K562 (cell line): ENCODE data around the gene TFB2M. TPM values are rescaled to one million over a fixed set of nuclear protein-coding genes. Genes with fewer than 3 reads are reported as not detected.

Source experiments
- ARID2 ChIP-seq: fragments of 450-650 bp; IDR thresholded peaks from 2 replicates; pipeline ENCODE4 v1.6.1; 2017; ENCODE audit warnings: antibody characterized with exemption, mild to moderate bottlenecking
- ARNT ChIP-seq, 2 experiments: fragments of 450-650 bp; IDR thresholded peaks; 2 replicates each; pipeline ENCODE4 v1.6.1; 2016; ENCODE audit warnings: mild to moderate bottlenecking in 1 of 2
- CC2D1A ChIP-seq: fragments of 450-650 bp; IDR thresholded peaks from 2 replicates; pipeline ENCODE4 v1.6.1; 2017; ENCODE audit warnings: mild to moderate bottlenecking
- CGGBP1 ChIP-seq: fragments of 250-450 bp; sonication (Bioruptor Pico); IDR thresholded peaks from 2 replicates; pipeline ENCODE4 v1.9.0; 2021; ENCODE audit warnings: mild to moderate bottlenecking
- CUX1 ChIP-seq: fragments of 200-800 bp; sonication (Bioruptor generic); IDR thresholded peaks from 2 replicates; pipeline ENCODE4 v1.6.1; 2016; ENCODE audit warnings: missing genetic modification characterization, missing compliant biosample characterization
- E4F1 ChIP-seq: fragments of 250-450 bp; sonication (Bioruptor Pico); IDR thresholded peaks from 2 replicates; pipeline ENCODE4 v1.5.0; 2021; ENCODE audit warnings: mild to moderate bottlenecking, borderline replicate concordance
- FOXJ3 ChIP-seq: sonication (generic); formaldehyde crosslinking; IDR thresholded peaks from 2 replicates; pipeline ENCODE4 v1.4.0; 2020; ENCODE audit warnings: mild to moderate bottlenecking, missing genetic modification reagents
- FOXP1 ChIP-seq: sonication (generic); formaldehyde crosslinking; IDR thresholded peaks from 2 replicates; pipeline ENCODE4 v1.8.0; 2022; ENCODE audit warnings: mild to moderate bottlenecking, missing genetic modification reagents
- KDM1A ChIP-seq, 2 experiments: fragments of 450-650 bp; IDR thresholded peaks; 2 replicates each; pipeline ENCODE4 v1.6.1; 2016; ENCODE audit warnings: mild to moderate bottlenecking in 2 of 2
- KLF16 ChIP-seq: IDR thresholded peaks from 2 replicates; pipeline ENCODE4 v1.6.1; 2016; ENCODE audit warnings: antibody characterized with exemption
- MEF2A ChIP-seq: IDR thresholded peaks from 2 replicates; pipeline ENCODE4 v1.6.1; 2011; ENCODE audit warnings: low read depth, mild to moderate bottlenecking, low read length, moderate library complexity; ENCODE audit not compliant: control insufficient read depth
- NCOR1 ChIP-seq: fragments of 450-650 bp; IDR thresholded peaks from 2 replicates; pipeline ENCODE4 v1.6.1; 2016; ENCODE audit warnings: mild to moderate bottlenecking, moderate library complexity
- SIX5 ChIP-seq, 2 experiments: IDR thresholded peaks; 2 replicates each; pipeline ENCODE4 v1.6.1; 2011; ENCODE audit warnings: low read length in 2 of 2, borderline replicate concordance in 1 of 2, low read depth in 1 of 2, mild to moderate bottlenecking in 1 of 2, moderate library complexity in 1 of 2; ENCODE audit not compliant: insufficient read depth in 1 of 2
- SMC3 ChIP-seq: conservative IDR thresholded peaks from 2 replicates; pipeline ENCODE4 v1.6.1; 2011; ENCODE audit warnings: low read depth, low read length, improper control_type of control experiment; ENCODE audit not compliant: insufficient read depth
- ZNF740 ChIP-seq, 3 experiments: fragments of 200-800 bp in 1 of 3; sonication (Bioruptor generic) in 1 of 3; sonication (generic) in 1 of 3; formaldehyde crosslinking in 1 of 3; IDR thresholded peaks; 2 replicates each; pipeline versions ENCODE4 v1.6.1 to v1.8.0; 2016 to 2022; ENCODE audit warnings: mild to moderate bottlenecking in 2 of 3, missing compliant biosample characterization in 2 of 3, missing genetic modification characterization in 2 of 3, missing genetic modification reagents in 1 of 3
- polyA plus RNA-seq, 8 experiments: library from polyadenylated mRNA; depleted of rRNA in 4 of 8; stranded (reverse) in 5 of 8; unstranded in 3 of 8; fragments of >200 nt; fragmentation: Nextera tagmentation in 2 of 8; fragmentation: Illumina TruSeq in 1 of 8; extraction: Ambion mirVana in 2 of 8; extraction: Trizol in 1 of 8; gene quantifications; 2 replicates each; pipeline versions ENCODE4 v1.2.1 to v1.2.3, GENCODE V29; 2011 to 2014; ENCODE audit warnings: inconsistent platforms in 1 of 8, missing spikeins in 1 of 8
- total RNA-seq, 7 experiments: library from RNA; depleted of rRNA in 6 of 7; stranded (reverse); fragments of >200 nt in 6 of 7; fragmentation: Illumina TruSeq in 2 of 7; extraction: Trizol in 2 of 7; gene quantifications; 2 replicates each; pipeline versions ENCODE4 v1.2.1 to v1.2.3, GENCODE V29; 2011 to 2021; ENCODE audit warnings: low replicate concordance in 1 of 7

Gene TFB2M
- total and polyA plus RNA-seq, 9 of the 15 experiments (the other 6 are each of a cell fraction or from before 2014, with no cell fraction given) = 55.1 to 162 (median 70.6) TPM

GRCh38 chr1:246492611-246493245 is 73.3 kb downstream of the TFB2M start (continued):
- no peak for TF ChIP-seq CUX1 (CRISPR knock-in tag)
- TF ChIP-seq ZNF740 (CRISPR knock-in tag; IDR thresholded peaks at IDR 0.05) = no peak
- no peak for TF ChIP-seq ZNF740 (tag; IDR thresholded peaks at IDR 0.05)
- TF ChIP-seq FOXJ3 (CRISPR knock-in tag) = no peak
- no peak; the same call in 1 of the 2 replicates for TF ChIP-seq ARID2
- no peak for TF ChIP-seq SIX5 (IDR thresholded peaks at IDR 0.05; ENCODE audit: borderline replicate concordance in 1 of 2, insufficient read depth in 1 of 2, low read depth in 1 of 2, low read length in 2 of 2)
- no peak for TF ChIP-seq FOXP1 (CRISPR knock-in tag)
- TF ChIP-seq KLF16 = peak; percentile 81
- peak; percentile 74 for TF ChIP-seq SMC3
- TF ChIP-seq E4F1 (CRISPR knock-in tag) = no peak
- TF ChIP-seq CGGBP1 = no peak
- TF ChIP-seq ARNT (IDR thresholded peaks at IDR 0.05) = peak in 1 of 2 experiments; percentile 22; a peak in 1 of 4 replicates
- TF ChIP-seq NCOR1 = no peak
- TF ChIP-seq MEF2A = peak; percentile 96
- TF ChIP-seq CC2D1A = peak; percentile 19; the same call in 1 of the 2 replicates
- TF ChIP-seq KDM1A (IDR thresholded peaks at IDR 0.05) = no peak
